ENCODE measurements around the gene SMTNL1.

SMTNL1 gene

DNA sequence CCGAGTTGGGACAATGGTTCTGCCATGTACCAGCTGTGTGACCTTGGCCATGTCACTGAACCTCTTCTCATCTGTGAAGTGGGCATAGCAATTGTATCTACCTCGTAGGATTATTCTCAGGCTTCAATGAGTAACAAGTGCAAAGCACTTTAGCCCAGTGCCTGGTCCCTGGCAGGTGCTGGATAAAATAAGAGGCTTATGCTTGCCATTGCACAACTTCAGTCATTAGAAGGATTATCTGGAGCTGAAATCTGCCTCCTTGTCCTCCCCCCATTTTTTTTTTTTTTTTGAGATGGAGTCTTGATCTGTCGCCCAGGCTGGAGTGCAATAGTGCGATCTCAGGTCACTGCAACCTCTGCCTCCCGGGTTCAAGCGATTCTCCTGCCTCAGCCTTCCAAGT lies 7.2 kb downstream of the SMTNL1 start:
- no peak for DNase-seq (ENCODE audit: low read depth, low spot score)

DNA sequence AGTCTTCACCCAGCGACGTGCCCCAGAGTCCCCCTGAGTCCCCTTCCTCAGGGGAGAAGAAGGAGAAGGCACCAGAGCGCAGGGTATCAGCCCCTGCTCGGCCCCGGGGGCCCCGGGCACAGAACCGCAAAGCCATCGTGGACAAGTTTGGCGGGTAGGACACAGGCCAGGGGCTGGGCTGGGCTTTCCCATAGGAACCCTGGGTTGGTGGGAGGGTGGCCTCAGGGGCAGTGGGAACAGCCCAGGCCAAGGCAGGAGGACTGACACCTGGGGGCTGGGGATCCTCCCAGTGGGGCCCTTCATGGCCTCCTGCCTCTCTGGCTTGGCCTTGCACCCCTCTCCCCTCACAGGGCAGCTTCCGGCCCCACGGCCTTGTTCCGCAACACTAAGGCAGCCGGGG lies 8.5 kb downstream of the SMTNL1 start:
- DNase-seq (ENCODE audit: low read depth, low spot score): no peak

DNA sequence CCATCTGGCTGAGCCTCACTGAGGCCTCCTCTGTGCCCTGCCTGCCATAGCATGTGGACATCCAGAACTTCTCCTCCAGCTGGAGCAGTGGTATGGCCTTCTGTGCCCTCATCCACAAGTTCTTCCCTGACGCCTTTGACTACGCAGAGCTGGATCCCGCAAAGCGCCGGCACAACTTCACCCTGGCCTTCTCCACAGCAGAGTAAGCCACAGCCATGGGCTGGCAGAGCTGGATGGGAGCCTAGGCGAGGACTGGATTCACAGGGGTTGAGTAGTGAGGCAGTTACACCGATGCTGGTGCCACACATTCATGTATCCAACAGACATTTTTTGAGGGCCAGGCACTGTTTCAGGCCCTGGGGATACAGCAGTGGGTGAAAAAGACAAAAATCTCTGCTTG lies 9.1 kb downstream of the SMTNL1 start:
- no peak for DNase-seq (ENCODE audit: low read depth, low spot score)

DNA sequence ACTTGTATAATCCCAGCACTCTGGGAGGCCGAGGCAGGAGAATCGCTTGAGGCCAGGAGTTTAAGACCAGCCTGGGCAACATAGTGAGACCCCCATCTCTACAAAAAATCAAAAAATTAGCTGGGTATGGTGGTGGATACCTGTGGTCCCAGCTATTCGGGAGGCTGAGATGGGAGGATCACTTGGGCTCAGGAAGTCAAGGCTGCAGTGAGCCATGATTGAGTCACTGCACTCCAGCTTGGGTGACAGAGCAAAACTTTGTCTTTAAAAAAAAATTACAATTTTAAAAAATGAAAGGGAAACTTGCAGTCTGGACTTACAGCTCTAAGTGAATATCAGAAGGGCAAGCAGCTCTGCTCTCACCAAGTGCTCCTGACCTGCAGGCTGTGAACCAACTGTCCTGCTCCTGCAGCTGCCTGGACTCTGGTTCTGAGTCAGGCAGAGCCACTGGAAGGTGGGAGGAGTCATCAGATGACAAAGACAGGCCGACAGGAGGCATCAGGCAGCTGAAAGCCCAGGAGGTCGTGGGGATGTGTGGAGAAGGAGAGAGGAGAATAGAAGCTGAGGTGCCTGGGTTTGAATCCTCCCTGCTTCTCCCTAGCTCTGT lies 9.6 kb downstream of the SMTNL1 start:
- DNase-seq (ENCODE audit: low read depth, low spot score): no peak

DNA sequence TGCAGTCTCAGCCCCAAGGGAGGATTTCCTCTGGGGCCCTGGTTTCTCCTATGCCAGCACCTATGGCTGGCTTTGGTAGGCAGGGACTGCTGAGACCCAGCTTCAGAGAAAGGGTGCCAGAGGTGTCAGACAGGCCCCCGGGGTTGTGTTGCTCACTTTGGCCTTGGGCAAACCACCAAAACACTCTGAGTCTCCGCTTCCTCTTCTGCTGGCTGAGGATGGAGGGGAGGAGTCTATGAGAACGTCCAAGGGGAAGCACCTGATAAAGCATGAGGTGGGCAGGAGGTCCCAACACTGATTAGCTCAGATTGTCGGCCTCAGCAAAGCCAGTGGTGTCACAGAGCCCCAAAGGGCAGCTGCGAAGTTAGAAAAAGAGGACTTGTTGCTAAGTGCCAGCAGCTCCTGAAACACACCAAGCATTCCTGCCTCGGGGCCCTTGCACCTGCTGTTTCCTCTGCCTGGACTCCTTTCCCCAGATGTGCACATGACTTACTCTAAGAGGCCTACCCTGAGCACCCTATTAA lies 10.5 kb downstream of the SMTNL1 start:
- DNase-seq (ENCODE audit: low read depth, low spot score): no peak

DNA sequence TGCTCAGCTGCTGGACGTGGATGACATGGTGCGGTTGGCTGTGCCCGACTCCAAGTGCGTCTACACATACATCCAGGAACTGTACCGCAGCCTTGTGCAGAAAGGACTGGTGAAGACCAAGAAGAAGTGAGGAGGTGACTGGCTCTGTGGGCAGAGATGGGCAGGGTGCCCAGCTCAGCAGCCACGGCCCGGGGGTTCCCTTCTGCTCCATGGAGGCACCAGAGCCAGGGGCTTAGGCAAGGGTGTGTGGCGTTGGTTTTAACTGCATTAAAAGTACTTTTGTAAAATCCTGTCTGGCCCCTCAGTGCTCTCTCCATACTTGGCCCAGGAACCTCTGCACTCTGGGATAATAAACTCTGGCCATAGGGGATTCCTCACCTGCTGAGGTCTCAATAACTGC lies 12.6 kb downstream of the SMTNL1 start:
- DNase-seq (ENCODE audit: low read depth, low spot score): no peak

DNA sequence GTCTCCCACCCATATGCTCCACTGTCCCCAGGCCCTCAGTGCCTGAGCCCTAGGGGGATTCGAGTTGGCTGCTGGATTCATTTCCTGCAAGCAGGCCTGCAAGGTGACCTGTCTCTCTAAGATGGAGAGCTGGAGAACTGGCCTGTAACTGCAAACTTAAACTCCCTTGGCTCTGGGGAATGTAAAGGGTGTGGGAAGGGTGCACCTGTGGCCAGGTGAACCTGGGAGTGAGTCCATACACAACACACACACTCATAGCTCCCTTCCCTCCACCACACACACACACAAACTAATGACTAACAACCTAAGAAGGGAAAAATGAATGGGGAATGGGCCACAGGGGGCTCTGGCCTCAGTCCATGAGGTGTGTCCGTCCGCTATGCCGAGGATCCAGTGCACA lies 14.5 kb downstream of the SMTNL1 start:
- DNase-seq (ENCODE audit: low read depth, low spot score): no peak

DNA sequence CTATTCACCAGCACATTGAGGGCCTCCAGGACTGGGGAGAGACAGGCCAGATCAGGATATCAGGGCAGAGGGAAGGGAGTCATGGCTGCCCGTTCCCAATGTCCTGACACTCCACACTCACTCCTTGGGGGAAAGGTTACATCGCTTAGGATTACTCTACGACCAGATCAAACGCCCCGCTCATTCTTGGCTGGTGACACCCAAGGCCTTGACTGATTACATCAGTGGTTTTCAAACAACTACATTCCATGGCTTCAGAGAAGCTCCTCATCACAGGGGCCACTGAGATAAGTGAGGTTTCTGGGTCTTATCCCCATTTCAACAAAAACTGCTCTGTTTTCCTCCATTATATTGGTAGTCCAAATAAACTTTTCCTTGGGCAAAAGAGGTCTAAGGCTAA lies 15.1 kb downstream of the SMTNL1 start:
- no peak for DNase-seq (ENCODE audit: low read depth, low spot score)

DNA sequence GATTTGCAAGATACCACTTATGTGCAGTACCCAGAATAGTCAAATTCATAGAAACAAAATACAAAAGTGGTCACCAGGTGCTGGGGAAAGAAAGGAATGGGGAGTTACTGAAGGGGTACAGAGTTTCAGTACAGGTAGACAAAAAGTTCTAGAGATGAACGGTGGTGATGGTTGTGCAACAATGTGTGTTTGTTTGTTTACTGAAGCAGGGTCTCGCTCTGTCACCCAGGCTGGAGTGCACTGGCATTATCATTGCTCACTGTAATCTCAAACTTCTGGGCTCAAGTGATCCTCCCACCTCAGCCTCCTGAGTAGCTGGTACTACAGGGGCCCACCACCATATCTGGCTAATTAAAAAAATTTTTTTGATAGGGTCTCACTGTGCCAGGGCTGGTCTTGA lies 18.0 kb downstream of the SMTNL1 start:
- DNase-seq (ENCODE audit: low read depth, low spot score): no peak

DNA sequence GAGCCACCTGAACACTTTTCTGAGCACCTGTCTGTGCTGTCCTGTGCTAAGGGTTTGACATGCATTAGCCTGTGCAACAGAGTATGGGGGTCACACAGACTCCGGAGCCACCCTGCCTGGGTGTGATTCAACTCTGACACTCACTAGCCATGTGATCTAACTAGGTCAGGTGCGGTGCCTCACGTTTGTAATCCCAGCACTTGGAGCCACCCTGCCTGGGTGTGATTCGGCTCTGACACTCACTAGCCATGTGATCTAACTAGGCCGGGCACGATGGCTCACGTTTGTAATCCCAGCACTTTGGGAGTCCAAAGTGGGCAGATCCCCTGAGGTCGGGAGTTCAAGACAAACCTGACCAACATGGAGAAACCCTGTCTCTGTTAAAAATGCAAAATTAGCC lies 18.6 kb downstream of the SMTNL1 start:
- DNase-seq (ENCODE audit: low read depth, low spot score): no peak

DNA sequence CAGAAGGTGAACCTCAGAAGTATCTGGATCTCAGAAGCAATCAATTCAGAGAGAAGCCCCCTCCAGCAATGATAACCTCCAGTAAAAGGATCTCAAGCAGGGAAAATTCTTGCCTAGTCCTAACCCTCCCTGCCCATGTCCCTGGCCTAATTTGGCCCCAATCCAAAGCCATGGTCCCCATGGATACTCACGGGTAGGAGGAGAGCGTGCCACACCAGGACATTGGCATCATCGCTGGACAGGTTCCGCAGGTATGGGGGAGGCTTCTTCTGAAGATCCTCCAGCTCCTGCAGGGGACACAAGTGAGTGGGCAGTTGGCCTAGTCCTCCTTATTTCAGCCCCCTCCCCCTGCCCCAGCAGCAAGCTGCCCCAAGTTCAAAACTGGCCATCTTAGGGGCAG lies 22.8 kb downstream of the SMTNL1 start:
- no peak for DNase-seq (ENCODE audit: low read depth, low spot score)

DNA sequence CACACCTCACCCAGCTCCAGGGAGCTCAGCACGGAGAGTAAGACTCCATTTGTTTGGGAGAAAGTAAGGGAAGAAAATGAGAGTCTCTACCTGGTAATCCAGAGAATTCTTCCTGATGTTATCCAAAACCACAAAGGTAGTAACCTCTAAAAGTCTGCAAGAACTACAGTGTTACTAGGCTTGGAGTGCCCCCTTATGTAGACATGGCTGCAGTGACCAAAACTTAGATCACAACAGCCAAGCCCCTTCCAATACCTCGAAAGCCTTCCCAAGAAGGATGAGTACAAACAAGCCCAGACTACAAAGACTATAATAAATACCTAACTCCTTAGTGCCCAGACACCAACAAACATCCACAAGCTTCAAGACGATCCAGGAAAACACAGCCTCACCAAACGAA lies 25.2 kb downstream of the SMTNL1 start:
- DNase-seq (ENCODE audit: low read depth, low spot score): no peak

DNA sequence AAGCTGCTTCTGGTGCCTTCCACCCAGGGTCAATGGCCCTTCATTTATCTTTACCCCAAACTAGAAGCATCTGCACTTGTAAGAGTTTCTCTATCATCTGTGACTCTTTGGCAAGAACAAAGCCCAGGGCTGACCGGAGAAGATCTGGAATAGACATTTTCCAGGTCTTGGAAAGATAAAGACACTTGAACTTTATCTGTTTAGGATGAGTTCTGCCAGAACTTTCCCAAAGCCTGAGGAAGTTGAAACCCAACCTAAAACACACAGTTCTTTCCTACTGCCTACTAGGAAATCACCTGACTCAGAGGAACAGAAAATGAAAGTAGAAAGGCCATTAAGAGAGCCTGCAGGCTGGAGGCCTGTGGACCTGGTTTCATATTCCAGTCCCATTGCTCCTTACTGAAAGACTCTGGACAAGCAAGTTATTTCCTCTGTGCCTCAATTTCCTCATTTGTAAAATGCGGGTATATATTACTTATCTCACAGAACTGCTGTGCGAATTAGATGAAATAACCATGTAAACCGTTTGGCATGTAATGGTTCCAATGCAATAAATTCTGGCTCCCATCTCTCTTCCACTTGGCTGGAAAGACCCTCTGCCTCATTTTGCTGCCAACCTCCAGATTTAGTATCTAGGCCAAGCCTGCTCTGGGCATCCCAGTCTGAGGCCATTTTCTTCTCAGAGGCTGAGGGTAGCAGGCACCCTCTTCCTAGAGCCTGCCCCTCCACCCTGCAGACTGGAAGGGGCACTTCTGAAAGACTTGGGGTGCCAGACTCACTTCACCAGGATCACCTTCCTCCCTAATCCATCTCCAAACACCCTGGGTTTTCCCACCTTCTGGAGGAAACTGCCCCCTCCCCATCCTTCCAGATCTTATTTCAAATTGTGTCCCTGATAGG lies 28.9 kb downstream of the SMTNL1 start:
- DNase-seq (ENCODE audit: low read depth, low spot score): no peak

DNA sequence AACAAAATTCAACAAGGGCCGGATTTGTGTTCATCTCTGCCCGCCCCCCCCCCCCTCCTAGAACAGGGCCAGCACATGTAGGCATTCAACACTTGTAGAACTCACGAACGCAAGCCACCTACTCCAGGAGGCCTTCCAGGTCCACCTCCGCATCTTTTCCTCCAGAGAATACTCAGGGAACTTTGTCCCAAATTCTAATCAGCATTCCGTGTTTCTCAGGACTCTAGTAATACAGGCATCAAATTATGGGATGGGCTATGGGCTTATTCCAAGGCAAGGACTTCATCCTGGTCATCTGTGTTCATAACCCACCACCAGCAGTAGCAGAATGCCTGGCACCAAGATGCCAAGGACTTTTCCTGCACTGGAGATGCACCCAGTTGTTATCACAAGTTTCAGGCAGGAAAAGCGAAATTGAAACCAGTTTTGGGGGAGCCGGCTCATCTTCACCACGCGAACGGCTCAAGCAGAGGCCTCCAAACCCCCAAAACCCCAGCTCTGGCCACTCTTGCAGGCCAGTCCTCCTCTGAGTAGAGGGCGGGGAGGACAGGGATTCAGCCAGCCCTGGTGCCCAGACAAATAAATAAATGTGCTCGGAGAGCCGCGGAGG lies 29.6 kb downstream of the SMTNL1 start:
- no peak for DNase-seq (ENCODE audit: low read depth, low spot score)

DNA sequence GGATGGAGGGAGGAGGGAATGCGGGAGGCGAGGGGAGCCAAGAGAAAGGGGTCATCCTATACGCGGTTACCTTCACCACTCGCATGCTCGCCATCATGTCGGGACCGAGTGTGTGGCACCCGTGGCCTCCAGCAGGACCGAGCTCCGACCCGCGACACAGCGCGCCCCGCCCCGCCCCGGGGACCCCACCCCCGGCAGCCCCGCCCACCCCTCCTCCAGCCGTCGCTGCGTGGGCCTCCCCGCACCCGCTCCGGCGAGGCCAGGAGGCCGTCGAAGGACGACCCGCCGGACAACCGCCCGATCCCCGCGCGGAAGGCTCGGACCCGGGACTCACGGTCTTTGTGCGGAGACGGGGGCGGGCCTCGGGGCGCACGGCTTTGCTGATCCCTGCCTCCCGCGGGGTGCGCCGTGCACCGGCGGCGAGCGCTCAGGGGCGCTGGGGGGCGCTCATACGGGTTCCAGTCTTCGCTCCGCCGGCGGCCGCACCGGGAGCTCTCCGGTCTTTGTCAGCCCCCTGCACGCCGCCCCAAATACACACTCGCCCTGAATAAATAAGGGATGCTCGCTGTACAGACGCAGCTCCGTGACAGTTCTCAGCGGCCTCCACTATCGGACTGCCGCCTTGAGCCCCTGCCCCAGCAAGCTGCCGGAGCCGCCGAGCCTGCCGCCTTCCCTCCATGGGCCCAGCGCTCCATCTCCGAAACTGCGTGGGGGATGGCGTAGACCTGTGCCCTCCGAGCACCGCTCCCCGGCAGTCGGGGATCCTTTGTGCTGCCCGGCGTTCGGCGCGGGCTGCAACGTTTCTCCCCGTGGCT lies 30.3 kb downstream of the SMTNL1 start, which contains the start of gene UBE2L6:
Gene UBE2L6 (minus strand): TSS at position 158 of the 815 bp plus-strand sequence. CDS start 61 bp downstream, at position 97.
- DNase-seq (ENCODE audit: low read depth, low spot score): peak; percentile 56

DNA sequence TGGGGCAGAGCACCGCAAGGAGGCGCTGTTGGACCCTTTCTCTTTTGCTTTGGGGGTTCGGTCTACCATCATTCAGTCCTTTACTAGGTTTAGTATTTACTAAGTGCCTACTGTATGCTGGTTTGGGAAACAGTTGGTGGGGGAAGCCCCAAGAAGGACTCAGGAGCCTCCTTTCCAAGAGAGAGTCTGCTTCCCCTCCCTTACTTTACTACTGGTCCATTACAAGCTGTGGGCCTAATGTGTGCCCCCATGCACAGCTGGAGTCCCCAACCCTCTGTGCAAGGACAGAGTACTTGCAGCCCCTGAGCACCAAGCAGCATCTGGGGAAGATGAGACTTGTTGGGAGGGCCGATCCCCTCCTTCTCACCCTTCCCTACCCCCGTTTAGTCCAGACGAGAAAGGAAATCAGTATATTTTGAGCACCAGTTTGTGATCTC lies 31.0 kb downstream of the SMTNL1 start:
- no peak for DNase-seq (ENCODE audit: low read depth, low spot score)

DNA sequence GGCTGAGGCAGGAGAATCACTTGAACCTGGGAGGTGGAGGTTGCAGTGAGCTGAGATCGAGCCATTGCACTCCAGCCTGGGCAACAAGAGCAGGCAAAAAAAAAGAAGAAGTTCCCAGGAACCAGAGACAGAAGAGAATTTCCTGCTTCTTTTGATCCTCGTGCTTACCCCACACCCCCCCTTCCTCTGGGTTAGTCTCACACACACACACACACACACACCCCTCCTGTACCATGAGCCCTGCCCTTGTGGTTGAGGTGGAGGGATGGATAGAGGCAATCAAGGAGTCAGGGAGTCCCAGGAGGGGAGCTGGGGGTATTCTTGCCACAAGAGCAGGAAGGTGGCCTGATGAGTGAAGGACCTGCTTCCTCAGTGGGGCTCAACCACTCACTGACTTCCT lies 34.2 kb downstream of the SMTNL1 start:
- no peak for DNase-seq (ENCODE audit: low read depth, low spot score)

DNA sequence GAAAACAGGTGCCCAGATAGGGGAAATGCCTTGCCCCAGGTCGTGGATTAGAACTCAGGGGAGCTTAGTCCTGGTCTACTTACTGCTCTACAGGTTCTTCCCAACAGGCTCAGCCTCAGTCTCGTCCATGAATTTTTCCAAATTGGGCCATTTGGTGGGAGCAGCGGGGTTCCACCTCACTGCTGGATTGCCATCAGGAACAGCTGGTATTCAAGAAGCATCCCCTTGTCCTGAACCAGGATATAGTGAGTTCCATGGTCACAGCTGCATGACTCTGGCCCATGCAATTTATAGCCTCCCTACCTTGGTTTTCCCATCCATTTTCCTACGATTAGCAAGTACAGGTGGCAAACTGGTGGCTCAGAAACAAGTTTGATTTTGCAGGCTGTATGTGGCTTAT lies 36.7 kb downstream of the SMTNL1 start:
- no peak for DNase-seq (ENCODE audit: low read depth, low spot score)

DNA sequence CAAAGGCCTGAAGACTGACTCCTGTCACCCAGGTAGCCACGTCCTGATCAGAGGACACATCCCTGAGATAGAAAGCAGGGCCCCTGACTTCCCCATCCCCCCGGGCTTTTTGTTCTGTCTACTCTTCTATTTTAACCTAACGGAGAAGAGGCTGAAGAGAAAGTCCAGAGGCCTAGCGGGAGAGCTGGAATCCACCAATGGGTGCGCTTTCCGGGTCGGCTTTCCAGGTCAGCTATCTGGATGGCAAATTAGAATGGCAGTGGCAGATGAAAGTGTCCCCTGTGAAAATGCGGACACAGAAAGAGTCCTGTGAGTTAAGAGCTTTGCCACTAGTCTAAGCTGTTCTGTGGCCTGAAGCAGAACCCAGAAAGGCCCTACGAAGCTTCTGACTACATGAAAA lies 46.9 kb downstream of the SMTNL1 start:
- no peak for DNase-seq (ENCODE audit: low read depth, low spot score)

DNA sequence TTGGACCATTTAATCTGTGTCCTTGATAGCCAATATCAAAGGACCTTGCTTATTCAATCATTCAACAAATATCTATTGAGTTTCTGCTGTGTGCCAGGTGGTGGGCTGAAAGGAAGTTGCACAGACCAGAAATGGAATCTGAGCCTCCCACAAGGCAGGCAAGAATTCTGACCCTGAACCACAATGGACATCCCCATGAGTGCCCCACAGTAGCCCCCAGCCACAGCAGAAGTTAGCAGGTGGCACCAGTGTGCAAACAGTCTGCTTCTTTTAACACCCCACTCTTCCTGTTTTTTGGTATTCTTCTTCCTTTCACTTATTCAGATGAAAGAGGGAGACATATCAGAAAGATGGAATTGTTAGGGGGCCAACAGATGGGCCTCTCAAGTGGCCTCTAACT lies 47.9 kb downstream of the SMTNL1 start:
- no peak for DNase-seq (ENCODE audit: low read depth, low spot score)

DNA sequence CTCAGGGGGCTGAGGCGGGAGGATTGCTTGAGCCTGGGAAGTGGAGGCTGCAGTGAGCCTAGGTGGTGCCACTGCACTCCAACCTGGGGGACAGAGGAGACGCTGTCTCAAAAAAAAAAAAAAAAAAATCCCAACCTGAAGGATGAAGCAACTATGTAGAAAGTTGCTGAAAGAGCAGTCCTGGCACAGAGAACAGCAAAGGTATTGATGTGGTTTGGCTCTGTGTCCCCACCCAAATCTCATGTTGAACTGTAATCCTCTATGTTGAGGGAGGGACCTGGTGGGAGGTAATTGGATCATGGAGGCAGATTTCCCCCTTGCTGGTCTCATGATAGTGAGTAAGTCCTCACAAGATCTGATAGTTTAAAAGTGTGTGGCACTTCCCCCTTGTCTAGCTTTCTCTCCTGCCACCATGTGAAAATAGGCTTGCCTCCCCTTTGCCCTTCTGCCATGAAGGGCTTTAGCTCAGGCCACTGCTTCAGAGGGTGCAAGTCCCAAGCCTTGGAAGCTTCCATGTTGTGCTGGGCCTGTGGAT lies 49.4 kb downstream of the SMTNL1 start:
- no peak for DNase-seq (ENCODE audit: low read depth, low spot score)

All from iPS DF 19.7 (cell line).